MM.1S (cell line): ENCODE measurements around the gene MIEN1.

Experiments
- EZH2 ChIP-seq: fragments of 300-600 bp; sonication (generic); optimal IDR thresholded peaks from 2 replicates; pipeline ENCODE3; 2017; ENCODE audit warnings: low read depth, mild to moderate bottlenecking, antibody characterized with exemption, low read length, mixed read lengths
- EZH2phosphoT487 ChIP-seq: fragments of 300-600 bp; sonication (generic); IDR thresholded peaks from 2 replicates; pipeline ENCODE4 v1.6.1; 2018; ENCODE audit warnings: antibody characterized with exemption, low read length
- TF ChIP-seq, protein P1 (sequence below): fragments of 300-600 bp; sonication (generic); IDR thresholded peaks from 2 replicates; pipeline ENCODE4 v1.5.1; 2016; ENCODE audit warnings: antibody characterized with exemption, low read length, mixed read lengths

DNA sequence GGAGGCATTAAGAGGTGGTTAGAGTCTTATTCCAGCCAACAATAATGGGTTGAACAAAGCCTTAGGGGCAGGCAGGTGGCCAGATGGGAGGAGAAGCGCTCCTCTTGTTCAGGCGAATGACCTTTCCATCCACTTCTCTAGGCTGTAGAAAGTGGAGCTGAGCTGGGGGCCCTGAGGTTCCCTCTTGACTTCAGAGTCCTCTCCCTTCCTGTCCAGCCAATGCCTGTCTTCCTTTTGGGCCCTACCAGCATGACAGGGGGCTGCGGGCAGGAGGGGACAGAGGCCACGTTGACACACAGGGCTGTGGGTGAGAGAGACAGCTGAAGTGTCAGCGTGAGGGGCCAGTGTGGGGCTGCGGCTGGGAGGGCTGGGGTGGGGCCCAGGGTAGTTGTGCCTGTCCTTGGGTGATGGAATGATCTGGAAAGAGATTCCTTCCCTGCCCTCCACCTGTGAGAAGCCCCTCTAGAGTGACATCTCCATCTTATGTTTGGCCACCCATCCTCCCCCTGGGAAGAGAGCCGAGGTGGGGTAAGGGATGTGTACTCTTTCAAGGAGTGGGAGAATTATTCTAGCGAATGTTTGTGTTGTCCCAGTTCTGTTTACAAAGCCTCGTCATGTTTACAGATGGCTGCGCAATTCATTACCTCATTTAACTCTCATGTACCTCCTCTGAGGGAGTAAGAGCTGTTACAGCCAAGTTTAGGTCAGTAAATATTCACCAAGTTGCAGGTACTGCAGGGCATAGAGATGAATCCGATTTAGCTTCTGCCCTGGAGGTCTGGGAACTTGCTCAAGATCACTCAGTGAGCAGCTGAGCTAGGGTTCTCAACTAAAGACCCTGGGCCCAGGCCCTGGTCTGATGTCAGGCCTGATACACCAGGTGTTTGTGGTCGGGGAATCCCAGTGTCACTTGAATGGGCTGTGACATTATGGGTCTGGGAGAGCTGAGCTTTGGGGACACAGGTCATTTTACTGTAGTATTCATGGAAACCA, 27.1 kb downstream of the MIEN1 start:
- TF ChIP-seq, protein P1, sequence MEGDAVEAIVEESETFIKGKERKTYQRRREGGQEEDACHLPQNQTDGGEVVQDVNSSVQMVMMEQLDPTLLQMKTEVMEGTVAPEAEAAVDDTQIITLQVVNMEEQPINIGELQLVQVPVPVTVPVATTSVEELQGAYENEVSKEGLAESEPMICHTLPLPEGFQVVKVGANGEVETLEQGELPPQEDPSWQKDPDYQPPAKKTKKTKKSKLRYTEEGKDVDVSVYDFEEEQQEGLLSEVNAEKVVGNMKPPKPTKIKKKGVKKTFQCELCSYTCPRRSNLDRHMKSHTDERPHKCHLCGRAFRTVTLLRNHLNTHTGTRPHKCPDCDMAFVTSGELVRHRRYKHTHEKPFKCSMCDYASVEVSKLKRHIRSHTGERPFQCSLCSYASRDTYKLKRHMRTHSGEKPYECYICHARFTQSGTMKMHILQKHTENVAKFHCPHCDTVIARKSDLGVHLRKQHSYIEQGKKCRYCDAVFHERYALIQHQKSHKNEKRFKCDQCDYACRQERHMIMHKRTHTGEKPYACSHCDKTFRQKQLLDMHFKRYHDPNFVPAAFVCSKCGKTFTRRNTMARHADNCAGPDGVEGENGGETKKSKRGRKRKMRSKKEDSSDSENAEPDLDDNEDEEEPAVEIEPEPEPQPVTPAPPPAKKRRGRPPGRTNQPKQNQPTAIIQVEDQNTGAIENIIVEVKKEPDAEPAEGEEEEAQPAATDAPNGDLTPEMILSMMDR = no peak
- TF ChIP-seq EZH2 (no peak), EZH2phosphoT487 (no peak)
